Stimulated activated naive CD4-positive, alpha-beta T cell treated with Interleukin-2 at 50 U/mL for 16 hours (primary cell): ENCODE measurements around the gene GATAD2A.

ENCODE experiments used
- DNase-seq: peaks from one replicate; lab custom pipeline; 2025; lab: John Stamatoyannopoulos, UW

GATAD2A gene

GRCh38 chr19:19532806-19533701 lies 127.6 kb downstream of the GATAD2A start:
- no peak for DNase-seq

- DNase-seq = no peak
Observed at GRCh38 chr19:19533841-19534240, 128.4 kb downstream of the GATAD2A start.

DNA sequence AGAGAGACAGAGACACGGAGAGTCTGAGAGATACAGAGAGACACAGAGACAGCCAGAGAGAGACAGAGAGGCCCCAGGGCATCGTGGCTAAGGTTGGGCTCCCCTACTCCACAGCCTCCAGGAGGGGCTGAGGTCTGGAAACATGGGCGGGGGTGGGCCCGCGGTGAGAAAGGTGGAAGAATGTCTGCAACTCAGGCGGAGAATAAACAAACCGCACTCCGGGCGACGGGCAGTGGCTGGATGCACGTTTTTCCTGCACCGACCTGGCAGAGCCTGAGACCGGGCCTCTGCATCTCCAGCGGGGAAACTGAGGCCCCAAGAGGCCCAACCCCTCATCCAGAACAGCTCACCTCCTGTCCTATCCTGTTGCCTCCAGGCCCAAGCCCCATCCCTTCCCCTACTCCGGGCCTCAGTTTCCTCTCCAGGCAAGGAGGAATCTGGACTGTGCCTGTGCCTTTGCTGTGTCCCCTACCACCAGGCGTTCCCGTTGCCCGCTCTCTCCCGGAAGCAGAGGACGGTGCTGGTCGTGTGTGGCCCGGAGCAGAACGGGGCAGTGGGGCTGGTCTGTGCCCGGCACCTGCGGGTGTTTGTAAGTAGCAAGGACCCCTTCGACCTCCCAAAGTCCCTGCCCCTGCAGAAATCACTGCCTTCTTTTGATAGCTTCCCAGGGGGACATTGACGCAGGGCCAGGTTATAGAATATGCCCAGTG lies 129.2 kb downstream of the GATAD2A start:
- DNase-seq = no peak

GRCh38 chr19:19535311-19536191 lies 130.1 kb downstream of the GATAD2A start:
- no peak for DNase-seq

GRCh38 chr19:19537075-19538048 lies 131.9 kb downstream of the GATAD2A start:
- peak; percentile 13 for DNase-seq

GRCh38 chr19:19538061-19538784 lies 132.7 kb downstream of the GATAD2A start, which contains the start of gene CILP2:
Gene CILP2, plus strand, starts transcription at chr19:19538265. Its CDS starts 85 bp downstream, at chr19:19538350.
- peak; percentile 27 for DNase-seq

DNA sequence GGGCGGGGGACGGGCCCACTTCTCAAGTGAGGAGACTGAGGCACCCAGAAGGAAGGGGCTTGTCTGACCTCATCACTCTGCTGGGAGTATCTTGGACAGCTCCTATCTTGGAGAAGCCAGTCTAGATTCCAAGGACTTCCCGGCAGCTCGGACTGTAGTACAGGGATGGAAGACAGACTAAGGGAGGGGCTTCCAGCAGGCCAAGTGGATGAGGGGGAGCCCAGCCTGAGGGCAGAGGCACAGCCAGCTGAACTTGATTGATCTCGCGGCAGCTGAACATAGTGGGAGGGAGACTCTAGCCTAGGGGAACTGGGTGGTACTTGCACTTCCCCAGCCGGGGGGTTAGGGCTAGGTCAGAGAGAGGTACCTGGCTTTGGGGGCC lies 133.3 kb downstream of the GATAD2A start:
- no peak for DNase-seq

- no peak for DNase-seq
Observed at GRCh38 chr19:19539698-19540063, 134.2 kb downstream of the GATAD2A start.

DNA sequence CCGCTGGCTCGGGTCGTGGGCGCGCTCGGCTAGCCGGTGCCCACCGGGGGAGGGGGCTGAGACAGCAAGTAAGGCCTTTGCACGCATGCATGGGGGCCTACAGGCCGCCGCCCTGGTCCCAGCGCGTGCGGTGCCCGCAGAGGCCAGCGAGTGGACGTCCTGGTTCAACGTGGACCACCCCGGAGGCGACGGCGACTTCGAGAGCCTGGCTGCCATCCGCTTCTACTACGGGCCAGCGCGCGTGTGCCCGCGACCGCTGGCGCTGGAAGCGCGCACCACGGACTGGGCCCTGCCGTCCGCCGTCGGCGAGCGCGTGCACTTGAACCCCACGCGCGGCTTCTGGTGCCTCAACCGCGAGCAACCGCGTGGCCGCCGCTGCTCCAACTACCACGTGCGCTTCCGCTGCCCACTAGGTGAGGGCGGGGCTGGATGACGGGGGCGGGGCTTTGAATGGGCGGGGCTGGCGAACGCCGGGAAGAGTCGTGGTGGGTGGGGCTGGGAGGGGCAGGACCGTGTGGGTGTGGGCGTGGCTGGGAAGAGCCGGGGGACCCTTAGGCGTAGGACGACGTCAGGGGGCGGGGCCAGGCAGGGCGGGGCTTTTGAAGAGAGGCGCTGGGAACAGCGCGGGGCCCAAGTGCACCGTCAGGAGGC lies 134.7 kb downstream of the GATAD2A start:
- DNase-seq = peak; percentile 61

GRCh38 chr19:19540715-19541515 lies 135.4 kb downstream of the GATAD2A start:
- peak; percentile 66 for DNase-seq

- no peak for DNase-seq
Observed at GRCh38 chr19:19541616-19542015, 136.1 kb downstream of the GATAD2A start.

- no peak for DNase-seq
Observed at GRCh38 chr19:19542507-19542906, 137.0 kb downstream of the GATAD2A start.

GRCh38 chr19:19543101-19543500 lies 137.6 kb downstream of the GATAD2A start:
- DNase-seq = no peak

DNA sequence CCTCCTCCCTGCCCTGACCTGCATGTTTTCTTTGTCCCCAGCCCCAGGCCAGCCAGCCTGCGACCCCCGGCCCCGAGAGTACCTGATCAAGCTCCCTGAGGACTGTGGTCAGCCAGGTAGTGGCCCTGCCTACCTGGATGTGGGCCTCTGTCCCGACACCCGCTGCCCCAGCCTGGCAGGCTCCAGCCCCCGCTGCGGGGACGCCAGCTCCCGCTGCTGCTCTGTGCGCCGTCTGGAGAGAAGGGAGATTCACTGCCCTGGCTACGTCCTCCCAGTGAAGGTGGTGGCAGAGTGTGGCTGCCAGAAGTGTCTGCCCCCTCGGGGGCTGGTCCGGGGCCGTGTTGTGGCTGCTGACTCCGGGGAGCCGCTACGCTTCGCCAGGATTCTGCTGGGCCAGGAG lies 138.2 kb downstream of the GATAD2A start:
- DNase-seq = no peak

DNA sequence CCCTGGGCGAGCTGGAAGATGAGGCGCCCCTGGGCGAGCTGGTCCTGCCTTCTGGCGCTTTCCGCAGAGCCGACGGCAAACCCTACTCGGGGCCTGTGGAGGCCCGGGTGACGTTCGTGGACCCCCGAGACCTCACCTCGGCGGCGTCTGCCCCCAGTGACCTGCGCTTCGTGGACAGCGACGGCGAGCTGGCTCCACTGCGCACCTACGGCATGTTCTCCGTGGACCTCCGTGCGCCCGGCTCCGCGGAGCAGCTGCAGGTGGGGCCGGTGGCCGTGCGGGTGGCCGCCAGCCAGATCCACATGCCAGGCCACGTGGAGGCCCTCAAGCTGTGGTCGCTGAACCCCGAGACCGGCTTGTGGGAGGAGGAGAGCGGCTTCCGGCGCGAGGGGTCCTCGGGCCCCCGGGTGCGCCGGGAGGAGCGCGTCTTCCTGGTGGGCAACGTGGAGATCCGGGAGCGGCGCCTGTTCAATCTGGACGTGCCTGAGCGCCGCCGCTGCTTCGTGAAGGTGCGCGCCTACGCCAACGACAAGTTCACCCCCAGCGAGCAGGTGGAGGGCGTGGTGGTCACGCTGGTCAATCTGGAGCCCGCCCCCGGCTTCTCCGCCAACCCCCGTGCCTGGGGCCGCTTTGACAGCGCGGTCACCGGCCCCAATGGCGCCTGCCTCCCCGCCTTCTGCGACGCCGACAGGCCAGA lies 138.9 kb downstream of the GATAD2A start:
- no peak for DNase-seq

DNA sequence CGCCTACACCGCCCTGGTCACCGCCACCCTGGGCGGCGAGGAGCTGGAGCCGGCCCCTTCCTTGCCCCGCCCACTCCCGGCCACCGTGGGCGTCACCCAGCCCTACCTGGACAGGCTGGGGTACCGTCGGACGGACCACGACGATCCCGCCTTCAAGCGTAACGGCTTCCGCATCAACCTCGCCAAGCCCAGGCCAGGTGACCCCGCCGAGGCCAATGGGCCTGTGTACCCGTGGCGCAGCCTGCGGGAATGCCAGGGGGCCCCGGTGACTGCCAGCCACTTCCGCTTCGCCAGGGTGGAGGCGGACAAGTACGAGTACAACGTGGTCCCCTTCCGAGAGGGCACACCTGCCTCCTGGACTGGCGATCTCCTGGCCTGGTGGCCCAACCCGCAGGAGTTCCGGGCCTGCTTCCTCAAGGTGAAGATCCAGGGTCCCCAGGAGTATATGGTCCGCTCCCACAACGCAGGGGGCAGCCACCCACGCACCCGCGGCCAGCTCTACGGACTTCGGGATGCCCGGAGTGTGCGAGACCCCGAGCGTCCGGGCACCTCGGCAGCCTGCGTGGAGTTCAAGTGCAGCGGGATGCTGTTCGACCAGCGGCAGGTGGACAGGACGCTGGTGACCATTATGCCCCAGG lies 139.6 kb downstream of the GATAD2A start:
- no peak for DNase-seq

- DNase-seq = no peak
Observed at GRCh38 chr19:19545707-19546106, 140.2 kb downstream of the GATAD2A start.

DNA sequence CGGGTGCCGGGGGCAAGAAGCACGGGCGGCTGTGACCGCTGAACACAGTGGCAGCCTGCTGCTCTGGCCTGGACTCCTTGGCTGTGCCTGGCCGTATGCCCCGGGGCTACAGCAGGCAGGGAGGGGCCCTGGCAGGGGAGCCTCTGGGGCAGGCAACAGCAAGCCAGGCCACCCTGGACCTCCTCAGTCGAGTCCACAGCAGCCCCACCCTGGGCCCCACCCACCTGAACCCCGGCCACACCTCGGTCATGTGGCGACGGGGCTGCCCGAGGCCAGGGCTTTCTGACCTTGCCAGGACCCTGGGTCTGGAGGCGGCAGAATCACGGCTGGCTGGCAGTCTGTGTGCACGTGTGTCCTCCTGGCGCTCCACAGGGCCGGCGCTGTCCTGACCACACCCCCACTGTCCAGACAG lies 141.3 kb downstream of the GATAD2A start:
- DNase-seq = no peak
